ENCODE measurements around the gene SLC25A34.

Gene SLC25A34

GRCh38 chr1:15733218-15733725, 2.8 kb upstream of the SLC25A34 start:
- no peak for DNase-seq (ENCODE audit: low read depth)

- DNase-seq (ENCODE audit: low read depth): no peak
These were observed 2.3 kb upstream of the SLC25A34 start for GRCh38 chr1:15733726-15734226.

GRCh38 chr1:15734296-15734695, 1.8 kb upstream of the SLC25A34 start:
- DNase-seq (ENCODE audit: low read depth): no peak

- DNase-seq (ENCODE audit: low read depth): no peak
These were observed 1.2 kb upstream of the SLC25A34 start for GRCh38 chr1:15734901-15735300.

GRCh38 chr1:15735304-15736037, 587 bp upstream of the SLC25A34 start:
- no peak for DNase-seq (ENCODE audit: low read depth)

- DNase-seq (ENCODE audit: low read depth): no peak
These were observed 819 bp downstream of the SLC25A34 start for GRCh38 chr1:15736892-15737261.

GRCh38 chr1:15737324-15738319, 1.6 kb downstream of the SLC25A34 start:
- DNase-seq (ENCODE audit: low read depth): no peak

- no peak for DNase-seq (ENCODE audit: low read depth)
These were observed 2.5 kb downstream of the SLC25A34 start for GRCh38 chr1:15738416-15739113.

- DNase-seq (ENCODE audit: low read depth): no peak
These were observed 3.2 kb downstream of the SLC25A34 start for GRCh38 chr1:15739259-15739658.

GRCh38 chr1:15739745-15740144, 3.7 kb downstream of the SLC25A34 start:
- no peak for DNase-seq (ENCODE audit: low read depth)

GRCh38 chr1:15740924-15741850, 5.1 kb downstream of the SLC25A34 start:
- peak; percentile 27 for DNase-seq (ENCODE audit: low read depth)

- no peak for DNase-seq (ENCODE audit: low read depth)
These were observed 6.3 kb downstream of the SLC25A34 start, which contains the start of gene TMEM82 for GRCh38 chr1:15742339-15742801. Gene TMEM82 (plus strand): TSS chr1:15742499. CDS start chr1:15742560, 61 bp downstream.

- DNase-seq (ENCODE audit: low read depth): no peak
These were observed 8.1 kb downstream of the SLC25A34 start for GRCh38 chr1:15744122-15744679.

- DNase-seq (ENCODE audit: low read depth): no peak
These were observed 11.3 kb downstream of the SLC25A34 start for GRCh38 chr1:15747378-15747777.

GRCh38 chr1:15748264-15748663, 12.2 kb downstream of the SLC25A34 start:
- no peak for DNase-seq (ENCODE audit: low read depth)

GRCh38 chr1:15748690-15749398, 12.8 kb downstream of the SLC25A34 start:
- no peak for DNase-seq (ENCODE audit: low read depth)

- DNase-seq (ENCODE audit: low read depth): no peak
These were observed 13.6 kb downstream of the SLC25A34 start for GRCh38 chr1:15749399-15750291.

- no peak for DNase-seq (ENCODE audit: low read depth)
These were observed 14.9 kb downstream of the SLC25A34 start for GRCh38 chr1:15750924-15751323.

GRCh38 chr1:15751717-15752116, 15.7 kb downstream of the SLC25A34 start:
- DNase-seq (ENCODE audit: low read depth): no peak
